Measurements from ENCODE around the gene UST. TPM values are rescaled to one million over a fixed set of nuclear protein-coding genes. Genes with fewer than 3 reads are reported as not detected.

Gene UST
- total RNA-seq, 2 donors from 2014 or later = 4.3 to 5.3 TPM

DNA sequence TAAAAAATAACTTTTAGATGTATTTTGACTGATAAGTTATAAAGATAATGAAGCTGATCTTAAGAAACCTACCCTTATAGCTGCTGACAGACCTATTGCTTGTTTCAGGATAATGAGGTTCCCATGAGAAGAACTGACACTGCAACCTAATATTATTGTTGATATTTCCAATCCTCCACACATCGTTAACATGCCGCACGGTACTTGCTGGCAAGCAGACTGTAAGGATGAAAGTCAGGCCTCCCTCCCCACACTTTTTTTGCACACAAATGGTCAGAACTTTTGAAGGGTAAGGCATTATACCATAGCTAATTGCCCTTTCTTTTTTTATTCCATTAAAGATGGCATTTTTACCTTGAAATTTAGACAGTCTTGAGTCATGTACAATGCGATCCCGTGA is 210.9 kb downstream of the UST start:
- TF ChIP-seq, protein P1, sequence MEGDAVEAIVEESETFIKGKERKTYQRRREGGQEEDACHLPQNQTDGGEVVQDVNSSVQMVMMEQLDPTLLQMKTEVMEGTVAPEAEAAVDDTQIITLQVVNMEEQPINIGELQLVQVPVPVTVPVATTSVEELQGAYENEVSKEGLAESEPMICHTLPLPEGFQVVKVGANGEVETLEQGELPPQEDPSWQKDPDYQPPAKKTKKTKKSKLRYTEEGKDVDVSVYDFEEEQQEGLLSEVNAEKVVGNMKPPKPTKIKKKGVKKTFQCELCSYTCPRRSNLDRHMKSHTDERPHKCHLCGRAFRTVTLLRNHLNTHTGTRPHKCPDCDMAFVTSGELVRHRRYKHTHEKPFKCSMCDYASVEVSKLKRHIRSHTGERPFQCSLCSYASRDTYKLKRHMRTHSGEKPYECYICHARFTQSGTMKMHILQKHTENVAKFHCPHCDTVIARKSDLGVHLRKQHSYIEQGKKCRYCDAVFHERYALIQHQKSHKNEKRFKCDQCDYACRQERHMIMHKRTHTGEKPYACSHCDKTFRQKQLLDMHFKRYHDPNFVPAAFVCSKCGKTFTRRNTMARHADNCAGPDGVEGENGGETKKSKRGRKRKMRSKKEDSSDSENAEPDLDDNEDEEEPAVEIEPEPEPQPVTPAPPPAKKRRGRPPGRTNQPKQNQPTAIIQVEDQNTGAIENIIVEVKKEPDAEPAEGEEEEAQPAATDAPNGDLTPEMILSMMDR (IDR thresholded peaks at IDR 0.05) = no peak
- no peaks in the 10 kb centered on the region for H3K27me3 ChIP-seq
- no peaks in the 10 kb centered on the region for H3K36me3 ChIP-seq
- no peaks in the 10 kb centered on the region for H3K9me3 ChIP-seq
- no peaks in the 10 kb centered on the region for H3K4me1 ChIP-seq
- no peak overlapping the region for H3K27ac ChIP-seq
- no peak for DNase-seq (ENCODE audit: low spot score)
- no peak overlapping the region for H3K4me3 ChIP-seq

DNA sequence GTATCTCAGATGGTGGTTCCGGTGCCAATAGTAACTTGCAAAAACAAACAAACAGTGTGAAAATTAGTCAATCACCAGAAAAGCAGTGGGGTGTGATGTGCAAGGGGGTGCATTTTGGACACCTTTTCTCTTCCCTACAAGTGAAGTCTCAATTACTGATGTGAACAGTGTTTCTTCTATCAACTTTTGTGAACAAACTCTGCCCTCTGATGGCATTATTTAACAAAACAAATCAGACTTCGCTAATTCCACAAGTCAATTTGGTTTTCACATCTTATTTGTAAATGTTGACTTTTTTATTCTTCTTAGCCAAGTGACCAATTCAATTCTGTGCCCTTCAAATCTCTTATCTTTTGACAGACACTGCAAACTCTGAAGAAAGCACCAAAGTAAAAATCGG is 212.2 kb downstream of the UST start:
- Histone ChIP-seq H3K27ac (no peak overlapping the region), H3K4me3 (no peak overlapping the region), H3K27me3 (no peaks in the 10 kb centered on the region), H3K36me3 (no peaks in the 10 kb centered on the region), H3K4me1 (no peaks in the 10 kb centered on the region), H3K9me3 (no peaks in the 10 kb centered on the region)
- TF ChIP-seq, protein P1 (IDR thresholded peaks at IDR 0.05) = no peak
- no peak for DNase-seq (ENCODE audit: low spot score)

DNA sequence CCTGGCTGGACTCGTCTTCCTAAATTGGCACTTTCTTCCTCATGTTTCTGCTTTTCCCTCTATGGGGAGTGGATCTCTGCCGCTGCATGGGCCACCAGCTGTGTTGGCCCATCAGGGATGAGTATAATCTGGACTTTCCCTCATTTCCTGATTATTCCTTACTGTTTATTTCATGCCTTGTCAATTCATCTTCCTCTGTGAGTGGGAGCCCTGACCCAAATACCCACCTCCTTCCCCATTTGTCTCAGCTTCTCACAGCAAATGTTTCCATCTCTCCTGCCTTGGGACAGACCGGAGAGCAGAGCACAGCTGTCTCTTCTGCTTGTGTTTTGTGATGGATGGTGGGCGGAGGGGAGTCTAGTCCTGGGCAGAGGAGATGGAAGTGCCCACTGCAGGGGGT is 212.7 kb downstream of the UST start:
- Histone ChIP-seq H3K4me1 (no peaks in the 10 kb centered on the region), H3K27me3 (no peaks in the 10 kb centered on the region), H3K36me3 (no peaks in the 10 kb centered on the region), H3K27ac (no peak overlapping the region), H3K9me3 (no peaks in the 10 kb centered on the region), H3K4me3 (no peak overlapping the region)
- TF ChIP-seq, protein P1 (IDR thresholded peaks at IDR 0.05) = no peak
- DNase-seq (ENCODE audit: low spot score) = no peak

DNA sequence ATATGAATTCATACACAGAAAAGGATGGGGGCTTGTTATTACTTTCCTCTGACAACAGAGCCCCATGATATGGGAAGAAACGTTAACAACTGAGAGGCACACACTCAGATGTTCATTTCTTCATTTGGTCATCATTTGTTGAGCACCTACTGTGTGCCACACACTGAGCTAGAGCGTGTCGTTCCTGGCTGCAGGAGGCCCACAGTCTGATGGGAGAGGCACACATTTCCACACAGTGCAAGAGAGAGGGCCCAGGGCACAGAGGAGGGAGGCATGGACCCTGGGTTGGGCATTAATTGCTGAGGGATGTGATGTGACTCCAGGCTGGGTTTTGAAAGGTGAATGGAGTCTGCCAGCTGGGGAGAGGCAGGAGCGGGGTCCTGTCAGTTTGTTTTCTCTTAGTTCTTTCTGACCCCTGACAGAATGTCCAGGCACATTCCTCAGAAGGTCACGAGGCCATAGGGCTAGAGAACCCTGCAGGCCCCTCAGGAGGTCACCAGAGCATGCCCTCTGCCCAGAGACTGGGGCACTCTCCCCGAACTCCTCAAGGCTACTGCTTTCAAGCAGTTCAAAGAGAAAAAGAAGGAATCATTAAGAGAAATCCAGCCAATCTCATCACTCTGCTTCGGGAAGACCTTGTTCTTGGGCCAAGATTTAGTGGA is 216.2 kb downstream of the UST start:
- no peaks in the 10 kb centered on the region for H3K27me3 ChIP-seq
- H3K36me3 ChIP-seq = no peaks in the 10 kb centered on the region

DNA sequence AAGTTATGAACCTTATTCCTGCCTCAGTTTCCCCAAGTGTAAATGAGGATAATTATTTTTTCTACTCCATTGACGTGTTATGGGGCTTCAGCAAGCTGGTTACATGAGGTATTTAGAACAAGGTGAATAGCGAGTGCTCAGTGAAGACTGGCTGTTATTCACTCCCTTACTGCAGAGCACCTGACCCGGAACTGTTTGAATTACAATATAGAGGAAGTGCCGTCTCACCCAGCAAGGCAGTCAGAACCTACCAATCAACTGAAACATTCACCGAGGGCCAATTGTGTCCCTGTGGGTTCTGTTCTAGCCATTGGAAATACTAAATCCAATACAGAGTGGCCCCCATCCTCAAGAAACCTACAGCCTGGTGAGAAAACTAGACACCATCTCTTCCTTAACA is 216.9 kb downstream of the UST start:
- Histone ChIP-seq H3K27me3 (no peaks in the 10 kb centered on the region), H3K4me3 (no peak overlapping the region), H3K9me3 (no peaks in the 10 kb centered on the region), H3K27ac (no peak overlapping the region), H3K4me1 (peaks cover 0 to 3% of the 10 kb centered on the region in 2 donors), H3K36me3 (no peaks in the 10 kb centered on the region)
- TF ChIP-seq, protein P1 (IDR thresholded peaks at IDR 0.05) = no peak
- DNase-seq (ENCODE audit: low spot score) = no peak

More for the DNA sequence above, 216.2 kb downstream of the UST start:
- H3K9me3 ChIP-seq = no peaks in the 10 kb centered on the region
- H3K4me3 ChIP-seq = no peak overlapping the region
- no peak for DNase-seq (ENCODE audit: low spot score)
- no peaks in the 10 kb centered on the region for H3K4me1 ChIP-seq
- no peak overlapping the region for H3K27ac ChIP-seq
- TF ChIP-seq, protein P1 (IDR thresholded peaks at IDR 0.05) = no peak

DNA sequence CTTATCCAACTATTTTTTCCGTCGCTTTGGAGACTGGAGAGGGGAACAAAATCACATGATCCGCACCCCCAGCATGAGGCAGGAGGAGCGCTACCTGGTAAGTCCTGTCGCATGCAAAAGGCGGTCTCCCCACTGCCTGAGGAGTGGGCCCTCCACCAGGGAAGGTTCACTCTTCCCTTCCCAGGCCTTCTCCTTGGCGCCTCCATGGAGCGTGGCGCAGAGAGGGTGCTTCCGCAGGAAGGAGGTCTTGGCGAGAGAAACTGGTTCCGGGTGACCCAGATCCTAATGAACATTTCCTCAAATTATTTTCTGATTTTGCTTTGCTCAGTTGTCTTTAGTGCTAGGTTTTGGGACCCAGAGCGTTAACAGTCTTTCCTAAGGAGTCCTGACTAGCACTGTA is 217.6 kb downstream of the UST start:
- Histone ChIP-seq H3K9me3 (no peaks in the 10 kb centered on the region), H3K36me3 (no peaks in the 10 kb centered on the region), H3K4me1 (peaks cover 0 to 5% of the 10 kb centered on the region in 2 donors), H3K27ac (no peak overlapping the region), H3K27me3 (no peaks in the 10 kb centered on the region), H3K4me3 (no peak overlapping the region)
- no peak for DNase-seq (ENCODE audit: low spot score)
- TF ChIP-seq, protein P1 (IDR thresholded peaks at IDR 0.05) = no peak
